Measurements from ENCODE around the gene ADGRB2.
A peak's percentile ranks its signal among the peaks of the same experiment; 100 is the strongest.

ADGRB2 gene

GRCh38 chr1:31739346-31739745, 24.8 kb downstream of the ADGRB2 start:
- Mint-ChIP-seq H3K27ac (peak overlapping the region; percentile 74), H3K27me3 (no peaks in the 10 kb centered on the region), H3K4me3 (peak overlapping the region; percentile 55), H3K36me3 (no peaks in the 10 kb centered on the region), H3K9me3 (no peaks in the 10 kb centered on the region), H3K4me1 (peaks cover 38% of the 10 kb centered on the region)
- ATAC-seq: peak; percentile 80

GRCh38 chr1:31736675-31737074, 27.5 kb downstream of the ADGRB2 start:
- no peak overlapping the region for H3K27ac Mint-ChIP-seq
- peaks cover 9% of the 10 kb centered on the region for H3K27me3 Mint-ChIP-seq
- no peaks in the 10 kb centered on the region for H3K36me3 Mint-ChIP-seq
- no peaks in the 10 kb centered on the region for H3K9me3 Mint-ChIP-seq
- H3K4me1 Mint-ChIP-seq: peaks cover 27% of the 10 kb centered on the region
- ATAC-seq: no peak
- H3K4me3 Mint-ChIP-seq: no peak overlapping the region

GRCh38 chr1:31735571-31735970, 28.6 kb downstream of the ADGRB2 start:
- Mint-ChIP-seq H3K36me3 (no peaks in the 10 kb centered on the region), H3K27me3 (peaks cover 9% of the 10 kb centered on the region), H3K9me3 (no peaks in the 10 kb centered on the region), H3K4me1 (peaks cover 24% of the 10 kb centered on the region), H3K4me3 (no peak overlapping the region), H3K27ac (no peak overlapping the region)
- no peak for ATAC-seq

GRCh38 chr1:31734582-31735107, 29.5 kb downstream of the ADGRB2 start:
- no peak for ATAC-seq
- H3K27ac Mint-ChIP-seq: no peak overlapping the region
- H3K27me3 Mint-ChIP-seq: peaks cover 11% of the 10 kb centered on the region
- H3K9me3 Mint-ChIP-seq: no peaks in the 10 kb centered on the region
- H3K36me3 Mint-ChIP-seq: no peaks in the 10 kb centered on the region
- no peak overlapping the region for H3K4me3 Mint-ChIP-seq
- peaks cover 15% of the 10 kb centered on the region for H3K4me1 Mint-ChIP-seq

GRCh38 chr1:31733389-31734219, 30.5 kb downstream of the ADGRB2 start:
- no peak for ATAC-seq
- Mint-ChIP-seq H3K27me3 (peaks cover 18% of the 10 kb centered on the region), H3K4me3 (no peak overlapping the region), H3K9me3 (no peaks in the 10 kb centered on the region), H3K4me1 (peaks cover 5% of the 10 kb centered on the region), H3K27ac (no peak overlapping the region), H3K36me3 (no peaks in the 10 kb centered on the region)

- H3K4me1 Mint-ChIP-seq: peaks cover 4% of the 10 kb centered on the region
Measured at GRCh38 chr1:31732751-31733289, 31.3 kb downstream of the ADGRB2 start.

GRCh38 chr1:31732343-31732742, 31.8 kb downstream of the ADGRB2 start:
- Mint-ChIP-seq H3K9me3 (no peaks in the 10 kb centered on the region), H3K4me3 (no peak overlapping the region), H3K27ac (no peak overlapping the region), H3K4me1 (peaks cover 4% of the 10 kb centered on the region), H3K27me3 (peaks cover 18% of the 10 kb centered on the region), H3K36me3 (no peaks in the 10 kb centered on the region)
- ATAC-seq: no peak

More at GRCh38 chr1:31732751-31733289, 31.3 kb downstream of the ADGRB2 start:
- Mint-ChIP-seq H3K27ac (no peak overlapping the region), H3K9me3 (no peaks in the 10 kb centered on the region), H3K36me3 (no peaks in the 10 kb centered on the region), H3K4me3 (no peak overlapping the region), H3K27me3 (peaks cover 18% of the 10 kb centered on the region)
- ATAC-seq: no peak

GRCh38 chr1:31731049-31731565, 33.0 kb downstream of the ADGRB2 start:
- ATAC-seq: no peak
- Mint-ChIP-seq H3K27ac (no peak overlapping the region), H3K27me3 (peaks cover 18% of the 10 kb centered on the region), H3K9me3 (no peaks in the 10 kb centered on the region), H3K36me3 (no peaks in the 10 kb centered on the region), H3K4me3 (no peak overlapping the region), H3K4me1 (no peaks in the 10 kb centered on the region)

- no peaks in the 10 kb centered on the region for H3K9me3 Mint-ChIP-seq
- H3K4me3 Mint-ChIP-seq: no peak overlapping the region
- H3K4me1 Mint-ChIP-seq: no peaks in the 10 kb centered on the region
- peaks cover 18% of the 10 kb centered on the region for H3K27me3 Mint-ChIP-seq
- H3K36me3 Mint-ChIP-seq: no peaks in the 10 kb centered on the region
- H3K27ac Mint-ChIP-seq: no peak overlapping the region
- ATAC-seq: no peak
Measured at GRCh38 chr1:31730336-31731048, 33.6 kb downstream of the ADGRB2 start.

GRCh38 chr1:31727849-31728248, 36.3 kb downstream of the ADGRB2 start:
- Mint-ChIP-seq H3K27ac (no peak overlapping the region), H3K4me3 (no peak overlapping the region), H3K9me3 (no peaks in the 10 kb centered on the region), H3K4me1 (no peaks in the 10 kb centered on the region), H3K36me3 (no peaks in the 10 kb centered on the region), H3K27me3 (peaks cover 12% of the 10 kb centered on the region)
- ATAC-seq: peak; percentile 49

GRCh38 chr1:31727195-31727594, 36.9 kb downstream of the ADGRB2 start:
- Mint-ChIP-seq H3K4me1 (no peaks in the 10 kb centered on the region), H3K9me3 (no peaks in the 10 kb centered on the region), H3K27ac (no peak overlapping the region), H3K36me3 (no peaks in the 10 kb centered on the region), H3K4me3 (no peak overlapping the region), H3K27me3 (peaks cover 16% of the 10 kb centered on the region)
- ATAC-seq: no peak

- Mint-ChIP-seq H3K4me1 (no peaks in the 10 kb centered on the region), H3K27ac (no peak overlapping the region), H3K4me3 (no peak overlapping the region), H3K36me3 (no peaks in the 10 kb centered on the region), H3K9me3 (no peaks in the 10 kb centered on the region), H3K27me3 (peaks cover 16% of the 10 kb centered on the region)
- ATAC-seq: no peak
Measured at GRCh38 chr1:31726715-31727114, 37.4 kb downstream of the ADGRB2 start.

GRCh38 chr1:31725777-31726535, 38.2 kb downstream of the ADGRB2 start:
- no peak for ATAC-seq
- no peaks in the 10 kb centered on the region for H3K36me3 Mint-ChIP-seq
- H3K27ac Mint-ChIP-seq: no peak overlapping the region
- H3K9me3 Mint-ChIP-seq: no peaks in the 10 kb centered on the region
- H3K4me1 Mint-ChIP-seq: no peaks in the 10 kb centered on the region
- peaks cover 18% of the 10 kb centered on the region for H3K27me3 Mint-ChIP-seq
- no peak overlapping the region for H3K4me3 Mint-ChIP-seq

GRCh38 chr1:31725134-31725533, 39.0 kb downstream of the ADGRB2 start:
- Mint-ChIP-seq H3K4me3 (no peak overlapping the region), H3K27ac (no peak overlapping the region), H3K36me3 (no peaks in the 10 kb centered on the region), H3K4me1 (no peaks in the 10 kb centered on the region), H3K27me3 (peaks cover 25% of the 10 kb centered on the region), H3K9me3 (no peaks in the 10 kb centered on the region)
- no peak for ATAC-seq

All from stimulated activated memory B cell treated with anti-CD40 and anti-IgM and Interleukin-4, amounts not matched to agents 10 μg/mL and 1 μg/mL and 100 μg/mL, for 72 hours (primary cell).